Fibroblast of mammary gland (primary cell): ENCODE measurements around the gene PLD1.

Experiments
- DNase-seq: peaks from one replicate; pipeline ENCODE4 v3.0.0-alpha.2; 2010; ENCODE audit warnings: low read depth
- H3K4me3 ChIP-seq: 2 replicates; pipeline ENCODE4 v1.5.1; 2011; ENCODE audit warnings: low read depth, mild to moderate bottlenecking, low read length, moderate library complexity; ENCODE audit not compliant: control insufficient read depth
- TF ChIP-seq, protein P1 (sequence below): conservative IDR thresholded peaks from 2 replicates; pipeline ENCODE4 v1.5.1; 2011; ENCODE audit warnings: low read depth, low read length, inconsistent platforms; ENCODE audit not compliant: control insufficient read depth, insufficient read depth

Gene PLD1

DNA sequence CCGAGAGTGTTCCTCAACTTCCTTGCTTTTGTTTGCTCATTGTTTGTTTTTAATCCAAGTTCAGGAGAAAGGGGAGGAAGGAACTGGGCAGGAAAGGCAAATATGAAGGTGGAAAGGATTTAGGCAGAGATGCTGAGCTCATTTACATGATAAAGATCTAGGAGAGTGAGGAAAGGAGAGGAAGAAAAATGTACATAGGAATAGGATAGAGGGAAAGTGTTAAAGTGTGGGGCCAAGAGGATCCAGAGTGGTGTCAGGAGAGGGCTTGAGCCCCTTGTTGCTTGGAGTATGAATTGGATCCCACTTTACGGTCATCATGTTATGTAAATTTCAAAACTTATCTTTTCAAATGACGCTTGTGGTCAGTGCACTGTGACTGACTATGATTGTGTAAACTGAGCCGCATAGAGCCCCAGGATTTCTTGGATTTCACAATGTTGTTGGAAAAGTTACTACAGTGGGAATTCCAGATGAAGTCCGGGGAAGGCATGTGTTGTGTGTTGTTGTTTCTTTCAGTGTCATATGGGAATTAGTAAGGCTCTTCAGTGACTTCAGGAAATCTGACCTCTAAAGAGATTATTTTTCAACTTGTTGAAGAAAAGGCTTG, 15.0 kb upstream of the PLD1 start:
- TF ChIP-seq, protein P1, sequence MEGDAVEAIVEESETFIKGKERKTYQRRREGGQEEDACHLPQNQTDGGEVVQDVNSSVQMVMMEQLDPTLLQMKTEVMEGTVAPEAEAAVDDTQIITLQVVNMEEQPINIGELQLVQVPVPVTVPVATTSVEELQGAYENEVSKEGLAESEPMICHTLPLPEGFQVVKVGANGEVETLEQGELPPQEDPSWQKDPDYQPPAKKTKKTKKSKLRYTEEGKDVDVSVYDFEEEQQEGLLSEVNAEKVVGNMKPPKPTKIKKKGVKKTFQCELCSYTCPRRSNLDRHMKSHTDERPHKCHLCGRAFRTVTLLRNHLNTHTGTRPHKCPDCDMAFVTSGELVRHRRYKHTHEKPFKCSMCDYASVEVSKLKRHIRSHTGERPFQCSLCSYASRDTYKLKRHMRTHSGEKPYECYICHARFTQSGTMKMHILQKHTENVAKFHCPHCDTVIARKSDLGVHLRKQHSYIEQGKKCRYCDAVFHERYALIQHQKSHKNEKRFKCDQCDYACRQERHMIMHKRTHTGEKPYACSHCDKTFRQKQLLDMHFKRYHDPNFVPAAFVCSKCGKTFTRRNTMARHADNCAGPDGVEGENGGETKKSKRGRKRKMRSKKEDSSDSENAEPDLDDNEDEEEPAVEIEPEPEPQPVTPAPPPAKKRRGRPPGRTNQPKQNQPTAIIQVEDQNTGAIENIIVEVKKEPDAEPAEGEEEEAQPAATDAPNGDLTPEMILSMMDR: no peak
- peak; percentile 98 for DNase-seq
- H3K4me3 ChIP-seq: no peak overlapping the region

DNA sequence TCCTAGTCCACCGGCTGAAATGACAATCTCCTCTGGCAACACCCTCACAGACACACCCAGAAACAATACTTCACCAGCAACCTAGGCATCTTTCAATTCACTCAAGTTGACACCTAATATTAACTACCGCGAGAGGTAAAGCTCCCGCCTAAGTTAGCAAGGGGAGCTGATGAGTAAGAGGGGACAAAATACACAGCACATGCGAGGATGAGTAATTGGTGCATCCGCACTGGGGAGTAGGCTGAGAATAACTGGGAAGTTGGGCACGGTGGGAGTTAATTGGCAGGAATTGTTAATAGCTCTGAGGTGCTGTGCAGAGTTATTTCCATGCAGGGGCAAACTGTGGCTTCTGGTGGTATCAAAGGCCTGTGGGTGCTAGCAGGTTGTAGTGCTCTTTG, 14.5 kb upstream of the PLD1 start:
- TF ChIP-seq, protein P1: no peak
- no peak overlapping the region for H3K4me3 ChIP-seq

DNA sequence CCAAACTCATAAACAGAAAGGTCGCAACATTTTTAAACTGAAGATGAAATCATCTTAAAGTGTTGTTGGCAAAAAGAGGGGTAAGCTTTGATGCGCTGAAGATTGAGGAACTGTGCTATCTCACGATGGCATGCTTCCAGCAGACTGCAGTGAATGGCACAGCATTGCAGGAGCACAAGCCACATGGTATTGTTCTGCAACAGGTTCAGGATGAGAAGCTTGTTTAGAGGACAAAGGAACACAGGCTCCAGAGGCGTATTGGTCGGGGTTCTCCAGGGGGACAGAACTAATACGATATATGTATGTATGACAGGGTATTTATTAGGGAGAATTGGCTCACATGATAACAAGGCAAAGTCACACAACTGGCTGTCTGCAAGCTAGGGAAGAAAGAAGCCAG, 13.8 kb upstream of the PLD1 start:
- TF ChIP-seq, protein P1: no peak
- DNase-seq: no peak
- no peak overlapping the region for H3K4me3 ChIP-seq

More for the DNA sequence above, 14.5 kb upstream of the PLD1 start:
- DNase-seq: peak; percentile 90

DNA sequence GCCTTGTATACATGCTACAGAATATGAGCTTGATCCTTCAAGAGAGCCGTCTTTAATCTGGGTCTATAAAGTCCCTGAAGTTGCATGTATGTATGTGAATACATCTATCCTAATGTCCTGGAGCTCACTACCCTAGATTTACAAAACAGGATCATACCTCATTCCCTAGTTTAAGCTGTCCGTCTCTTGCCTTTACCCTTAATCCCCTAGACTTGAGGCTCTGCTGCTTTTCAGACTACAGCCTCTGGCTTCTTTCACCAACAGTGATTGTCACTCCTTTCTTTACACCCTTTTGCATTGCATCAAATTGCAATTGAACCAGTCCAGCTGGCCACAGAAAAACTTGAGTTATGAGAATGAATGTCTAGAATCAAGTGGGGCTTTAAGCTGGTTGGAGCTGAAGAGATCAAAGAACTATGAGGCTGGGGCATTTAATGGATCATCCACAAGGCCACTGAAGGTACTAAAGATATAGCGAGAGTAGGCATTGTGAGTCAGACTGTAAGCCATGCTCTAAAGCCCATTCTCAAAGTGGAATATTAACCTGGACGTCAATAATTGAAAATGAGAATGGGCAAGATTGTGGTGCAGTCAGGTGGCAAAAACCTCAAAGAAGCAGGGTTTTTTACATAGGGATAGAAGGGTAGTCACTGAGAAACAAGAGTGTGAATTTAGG, 12.3 kb upstream of the PLD1 start:
- H3K4me3 ChIP-seq: no peak overlapping the region
- TF ChIP-seq, protein P1: no peak
- no peak for DNase-seq

DNA sequence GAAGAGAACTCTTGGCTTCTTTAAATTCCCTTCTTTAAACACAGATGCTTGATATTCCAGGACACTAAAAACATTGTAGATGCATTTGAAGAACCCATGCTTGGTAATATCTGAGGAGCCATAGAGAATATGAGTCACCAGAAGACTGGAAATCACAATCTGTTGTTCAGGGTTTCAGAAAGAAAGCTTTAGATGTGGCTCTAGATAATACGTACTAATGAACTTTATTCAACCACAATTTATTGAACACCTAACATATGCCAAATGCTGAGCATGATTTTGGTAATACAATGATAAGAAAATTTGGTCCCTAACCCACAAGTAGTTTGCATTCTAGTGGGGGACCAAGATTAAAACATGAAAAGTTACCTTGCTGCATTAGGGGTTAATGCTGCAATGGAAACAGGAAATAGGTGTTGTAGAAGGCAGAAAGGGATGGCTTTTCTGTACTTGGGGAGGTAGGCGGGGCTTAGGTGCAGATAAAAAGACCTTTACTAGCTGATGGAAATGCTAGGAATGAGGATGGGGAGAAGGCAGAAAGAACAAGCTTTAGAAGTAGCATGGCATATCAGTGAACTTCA, 11.6 kb upstream of the PLD1 start:
- H3K4me3 ChIP-seq: no peak overlapping the region
- TF ChIP-seq, protein P1: no peak
- no peak for DNase-seq

DNA sequence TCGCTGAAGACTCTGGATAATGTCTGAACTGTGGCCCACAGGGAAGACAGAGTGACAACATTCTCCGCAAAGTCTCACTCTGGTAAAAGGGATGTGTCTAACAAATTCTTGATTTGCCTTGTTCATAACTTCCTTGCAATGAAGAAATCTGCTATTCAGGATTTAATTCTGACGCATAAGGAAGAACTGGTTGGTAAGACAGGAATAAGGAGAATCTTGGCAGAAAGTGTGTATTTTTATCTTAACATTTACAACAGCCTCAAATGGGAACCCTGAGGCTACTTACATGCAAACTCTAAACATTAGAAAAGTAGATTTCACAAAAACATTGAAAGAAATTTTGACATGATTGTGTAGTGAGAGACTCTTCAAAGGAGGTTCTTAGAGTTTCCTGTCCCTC, 10.8 kb upstream of the PLD1 start:
- TF ChIP-seq, protein P1: no peak
- DNase-seq: no peak
- no peak overlapping the region for H3K4me3 ChIP-seq
